ENCODE measurements around the gene FNBP1.

Gene FNBP1

GRCh38 chr9:129888293-129889121, 154.5 kb downstream of the FNBP1 start:
- DNase-seq = no peak

GRCh38 chr9:129887334-129888292, 155.4 kb downstream of the FNBP1 start:
- DNase-seq = no peak

GRCh38 chr9:129886226-129887174, 156.5 kb downstream of the FNBP1 start:
- no peak for DNase-seq

GRCh38 chr9:129885670-129886106, 157.3 kb downstream of the FNBP1 start:
- peak; percentile 54 to 67 for DNase-seq

GRCh38 chr9:129885018-129885669, 157.8 kb downstream of the FNBP1 start:
- no peak for DNase-seq

GRCh38 chr9:129884220-129885017, 158.6 kb downstream of the FNBP1 start:
- peak; percentile 82 to 87 for DNase-seq

- no peak for DNase-seq
Observed at GRCh38 chr9:129881547-129882324, 161.3 kb downstream of the FNBP1 start.

GRCh38 chr9:129880654-129881546, 162.1 kb downstream of the FNBP1 start:
- DNase-seq = no peak

- no peak for DNase-seq
Observed at GRCh38 chr9:129879991-129880653, 162.9 kb downstream of the FNBP1 start.

- DNase-seq = no peak
Observed at GRCh38 chr9:129879103-129879699, 163.8 kb downstream of the FNBP1 start.

- no peak for DNase-seq
Observed at GRCh38 chr9:129878291-129878690, 164.7 kb downstream of the FNBP1 start.

- no peak for DNase-seq
Observed at GRCh38 chr9:129876815-129877214, 166.2 kb downstream of the FNBP1 start.

GRCh38 chr9:129875687-129876395, 167.1 kb downstream of the FNBP1 start:
- no peak for DNase-seq

- no peak for DNase-seq
Observed at GRCh38 chr9:129875181-129875611, 167.8 kb downstream of the FNBP1 start.

GRCh38 chr9:129874261-129875101, 168.5 kb downstream of the FNBP1 start:
- no peak for DNase-seq

- DNase-seq = no peak
Observed at GRCh38 chr9:129873563-129874190, 169.3 kb downstream of the FNBP1 start.
